Breast epithelium (tissue), 4 donors: ENCODE data around the gene MAGEF1. TPM values are rescaled to one million over a fixed set of nuclear protein-coding genes. Genes with fewer than 3 reads are reported as not detected.

Experiments used
- DNase-seq, 2 donors: peaks; one replicate each; pipeline ENCODE4 v3.0.0-alpha.2; 2019; ENCODE audit warnings: low spot score in 2 of 2
- H3K27ac ChIP-seq, 2 donors: fragments of 200-600 bp; sonication (generic) in 1 of 2; one replicate each; pipeline ENCODE4 v1.5.1; 2016 to 2019; ENCODE audit warnings: mild to moderate bottlenecking in 1 of 2
- H3K27me3 ChIP-seq, 2 donors: fragments of 200-600 bp; sonication (generic) in 1 of 2; one replicate each; pipeline versions ENCODE4 v1.5.1 to v1.6.0; 2017 to 2019; ENCODE audit warnings: control low read depth in 1 of 2, mild to moderate bottlenecking in 1 of 2
- H3K36me3 ChIP-seq: fragments of 200-600 bp; one replicate; pipeline ENCODE4 v1.5.1; 2019
- H3K4me1 ChIP-seq, 2 donors: fragments of 200-600 bp; sonication (generic); one replicate each; pipeline ENCODE4 v1.5.1; 2016 to 2019; ENCODE audit warnings: control low read depth in 1 of 2
- H3K4me3 ChIP-seq, 3 donors: fragments of 200-600 bp; sonication (generic); 1 replicate in 2 of 3; 2 replicates in 1 of 3; pipeline ENCODE4 v1.5.1; 2016 to 2019; ENCODE audit warnings: mild to moderate bottlenecking in 3 of 3, moderate library complexity in 2 of 3
- H3K9me3 ChIP-seq, 2 donors: fragments of 200-600 bp; sonication (generic) in 1 of 2; one replicate each; pipeline ENCODE4 v1.5.1; 2016 to 2019; ENCODE audit warnings: control low read depth in 1 of 2
- CTCF ChIP-seq, 3 donors: fragments of 450-650 bp; IDR thresholded peaks; one replicate each; pipeline ENCODE4 v1.5.1; 2016 to 2017; ENCODE audit warnings: antibody characterized with exemption in 3 of 3, mild to moderate bottlenecking in 3 of 3, moderate library complexity in 3 of 3
- POLR2A ChIP-seq: fragments of 450-650 bp; IDR thresholded peaks from one replicate; pipeline ENCODE4 v1.6.1; 2016; ENCODE audit warnings: antibody characterized with exemption, mild to moderate bottlenecking, moderate library complexity
- POLR2AphosphoS5 ChIP-seq, 3 donors: sonication (generic); formaldehyde crosslinking; IDR thresholded peaks; one replicate each; pipeline ENCODE4 v1.6.1; 2017; ENCODE audit warnings: antibody characterized with exemption in 3 of 3
- intact Hi-C: fragments of 100-400 bp; cut with DNase I; formaldehyde crosslinking; loops from one replicate; pipeline ENCODE4 v1.15.1; 2023; ENCODE audit warnings: low total_unique reads
- total RNA-seq, 3 donors: library from RNA; depleted of rRNA; stranded (reverse); fragments of >200 nt; gene quantifications; one replicate each; pipeline ENCODE4 v1.1.0, GENCODE V29; 2016

MAGEF1 gene
- 10 to 100 TPM; 16.5 to 40.4 (median 38.3) TPM for total RNA-seq

- peaks cover 0 to 4% of the 10 kb centered on the region in 2 donors for H3K9me3 ChIP-seq
- H3K4me1 ChIP-seq = no peaks in the 10 kb centered on the region
- H3K36me3 ChIP-seq = no peaks in the 10 kb centered on the region
- peak within 1 kb of the TSS; percentile 94 to 96 for H3K27ac ChIP-seq
- peak; percentile 68 to 75 for DNase-seq
- intact Hi-C loops = no loop called here
- H3K27me3 ChIP-seq = no peaks in the 10 kb centered on the region
- peak; percentile 43 to 73 (median 55) for TF ChIP-seq POLR2AphosphoS5 (IDR thresholded peaks at IDR 0.05)
- TF ChIP-seq CTCF (IDR thresholded peaks at IDR 0.05) = no peak
- H3K4me3 ChIP-seq = peak within 1 kb of the TSS; percentile 84 to 92 (median 85)
These were observed at the start of gene MAGEF1 for GRCh38 chr3:184711493-184712247. TSS of gene MAGEF1 (minus strand) at chr3:184712064. CDS start at chr3:184711821, 243 bp downstream.

- Histone ChIP-seq H3K4me1 (no peaks in the 10 kb centered on the region), H3K9me3 (no peaks in the 10 kb centered on the region), H3K27me3 (no peaks in the 10 kb centered on the region), H3K36me3 (no peaks in the 10 kb centered on the region), H3K4me3 (no peak overlapping the region), H3K27ac (no peak overlapping the region)
- intact Hi-C loops = no loop called here
- DNase-seq = no peak
- TF ChIP-seq POLR2A (no peak), CTCF (IDR thresholded peaks at IDR 0.05) (no peak), POLR2AphosphoS5 (IDR thresholded peaks at IDR 0.05) (no peak)
These were observed 49.4 kb upstream of the MAGEF1 start for GRCh38 chr3:184761075-184761841.

GRCh38 chr3:184760337-184761074 lies 48.6 kb upstream of the MAGEF1 start:
- no peaks in the 10 kb centered on the region for H3K36me3 ChIP-seq
- H3K9me3 ChIP-seq = no peaks in the 10 kb centered on the region
- H3K27me3 ChIP-seq = no peaks in the 10 kb centered on the region
- H3K4me3 ChIP-seq = no peak overlapping the region
- TF ChIP-seq CTCF (IDR thresholded peaks at IDR 0.05) (no peak), POLR2A (no peak), POLR2AphosphoS5 (IDR thresholded peaks at IDR 0.05) (no peak)
- no peaks in the 10 kb centered on the region for H3K4me1 ChIP-seq
- intact Hi-C loops = no loop called here
- DNase-seq = no peak
- H3K27ac ChIP-seq = peak overlapping the region in 1 of 2 donors; percentile 12

- H3K9me3 ChIP-seq = no peaks in the 10 kb centered on the region
- intact Hi-C loops = no loop called here
- no peak overlapping the region for H3K4me3 ChIP-seq
- H3K36me3 ChIP-seq = no peaks in the 10 kb centered on the region
- no peaks in the 10 kb centered on the region for H3K4me1 ChIP-seq
- TF ChIP-seq POLR2A (no peak), POLR2AphosphoS5 (IDR thresholded peaks at IDR 0.05) (no peak), CTCF (IDR thresholded peaks at IDR 0.05) (no peak)
- no peaks in the 10 kb centered on the region for H3K27me3 ChIP-seq
- no peak for DNase-seq
- peak overlapping the region in 1 of 2 donors; percentile 12 for H3K27ac ChIP-seq
These were observed 47.9 kb upstream of the MAGEF1 start for GRCh38 chr3:184759666-184760200.
